ENCODE measurements around the gene ERICH4. TPM values are rescaled to one million over a fixed set of nuclear protein-coding genes. Genes with fewer than 3 reads are reported as not detected.
A peak's percentile ranks its signal among the peaks of the same experiment; 100 is the strongest.

ERICH4 gene
- total and polyA plus RNA-seq, 2 experiments from 2014 or later, result not detected

GRCh38 chr19:41427647-41428480 is 15.1 kb upstream of the ERICH4 start:
- H3K27ac ChIP-seq (ENCODE audit: low read depth), result no peak overlapping the region
- peak; percentile 63 for DNase-seq (ENCODE audit: low spot score)

GRCh38 chr19:41428481-41428859 is 14.5 kb upstream of the ERICH4 start:
- Mint-ChIP-seq H3K4me3 (peak overlapping the region; percentile 76), H3K4me1 (peaks cover 18% of the 10 kb centered on the region), H3K27ac (peak overlapping the region; percentile 16; the same call in 1 of the 2 replicates), H3K27me3 (ENCODE audit: insufficient read depth, low read depth, poor library complexity) (peaks cover 16% of the 10 kb centered on the region), H3K9me3 (no peaks in the 10 kb centered on the region; the same call in 2 of the 3 replicates), H3K36me3 (ENCODE audit: low read depth) (peaks cover 28% of the 10 kb centered on the region)
- no peaks in the 10 kb centered on the region for H3K79me2 ChIP-seq (replicated peaks; ENCODE audit: insufficient read depth)
- no peak for ATAC-seq
- no peaks in the 10 kb centered on the region; the same call in 1 of the 2 replicates for H4K20me1 ChIP-seq (replicated peaks; ENCODE audit: insufficient read depth)
- H3K4me2 ChIP-seq, result peak overlapping the region; percentile 95
- no peaks in the 10 kb centered on the region for H3K9me2 ChIP-seq (ENCODE audit: insufficient read depth)
- no peaks in the 10 kb centered on the region for H3K27me3 ChIP-seq (ENCODE audit: insufficient read depth)
- H2AFZ ChIP-seq, result no peak overlapping the region
- no peak for DNase-seq (ENCODE audit: low spot score)
- 0 out of 2 replicates have a peak, but pooled peaks cover 12% of the 10 kb centered on the region for H3F3A ChIP-seq (replicated peaks; ENCODE audit: low read depth)
- peaks cover 12% of the 10 kb centered on the region for H3K4me1 ChIP-seq (ENCODE audit: insufficient read depth)
- no peaks in the 10 kb centered on the region for H3K36me3 ChIP-seq (ENCODE audit: insufficient read depth)
- peak overlapping the region; percentile 68 for H3K4me3 ChIP-seq
- H3K27ac ChIP-seq (ENCODE audit: low read depth), result no peak overlapping the region
- TF ChIP-seq STAT1 (IDR thresholded peaks at IDR 0.05; ENCODE audit: unreplicated experiment) (no peak), REST (IDR thresholded peaks at IDR 0.05; ENCODE audit: unreplicated experiment) (no peak), EZH2phosphoT487 (IDR thresholded peaks at IDR 0.05; ENCODE audit: unreplicated experiment) (no peak)

More at GRCh38 chr19:41427647-41428480, 15.1 kb upstream of the ERICH4 start:
- H3K27ac Mint-ChIP-seq, result peak overlapping the region; percentile 24
- H4K20me1 ChIP-seq (replicated peaks; ENCODE audit: insufficient read depth), result no peaks in the 10 kb centered on the region; the same call in 1 of the 2 replicates
- H3F3A ChIP-seq (replicated peaks; ENCODE audit: low read depth), result 0 out of 2 replicates have a peak, but pooled peaks cover 12% of the 10 kb centered on the region
- H3K4me3 ChIP-seq, result peak overlapping the region; percentile 68
- H3K4me1 ChIP-seq (ENCODE audit: insufficient read depth), result peaks cover 12% of the 10 kb centered on the region
- peak overlapping the region; percentile 76 for H3K4me3 Mint-ChIP-seq
- H3K27me3 ChIP-seq (ENCODE audit: insufficient read depth), result no peaks in the 10 kb centered on the region
- peaks cover 18% of the 10 kb centered on the region for H3K4me1 Mint-ChIP-seq
- no peaks in the 10 kb centered on the region for H3K79me2 ChIP-seq (replicated peaks; ENCODE audit: insufficient read depth)
- no peaks in the 10 kb centered on the region for H3K9me2 ChIP-seq (ENCODE audit: insufficient read depth)
- no peaks in the 10 kb centered on the region for H3K36me3 ChIP-seq (ENCODE audit: insufficient read depth)
- peaks cover 23% of the 10 kb centered on the region for H3K36me3 Mint-ChIP-seq (ENCODE audit: low read depth)
- ATAC-seq, result peak; percentile 48
- no peaks in the 10 kb centered on the region; the same call in 2 of the 3 replicates for H3K9me3 Mint-ChIP-seq
- H3K27me3 Mint-ChIP-seq (ENCODE audit: insufficient read depth, low read depth, poor library complexity), result peaks cover 16% of the 10 kb centered on the region
- H3K4me2 ChIP-seq, result peak overlapping the region; percentile 95
- TF ChIP-seq CTCF (conservative IDR thresholded peaks at IDR 0.05; ENCODE audit: low read depth in 2 of 2) (0 out of 4 replicates have a peak, but pooled peaks of 1 of the 2 experiments have one; percentile 1), EZH2phosphoT487 (IDR thresholded peaks at IDR 0.05; ENCODE audit: unreplicated experiment) (no peak)
- peak overlapping the region; percentile 85 for H2AFZ ChIP-seq

Data from GM23338 (cell line).